GM20431 (cell line): Measurements from ENCODE around the gene S100A3.
"Not testable (repeated sequence)": the region's sequence is repeated elsewhere in the genome, so short reads cannot be mapped to it uniquely, and the experiment has no call there.

ENCODE experiments used
- in situ Hi-C: fragments of 300-500 bp; cut with MseI, MboI; formaldehyde crosslinking; loops from one replicate; pipeline ENCODE4 v1.15.0; 2020; ENCODE audit warnings: low sequenced_read_pairs; ENCODE audit not compliant: unreplicated experiment

S100A3 gene

GRCh38 chr1:153570874-153571273 is 21.8 kb upstream of the S100A3 start:
- in situ Hi-C loops: no loop called here

- in situ Hi-C loops: loop anchor here (5.0 kb wide), 1 partner anchor 57 kb away; no protein-coding TSS in a partner anchor
These were observed 20.4 kb upstream of the S100A3 start for GRCh38 chr1:153569465-153569864.

- in situ Hi-C loops: loop anchor here (5.0 kb wide), 1 partner anchor 56 kb away; no protein-coding TSS in a partner anchor
These were observed 19.5 kb upstream of the S100A3 start for GRCh38 chr1:153568367-153569099.

GRCh38 chr1:153567621-153568366 is 18.7 kb upstream of the S100A3 start:
- in situ Hi-C loops: loop anchor here (5.0 kb wide), 1 partner anchor 55 kb away; no protein-coding TSS in a partner anchor

GRCh38 chr1:153566414-153567371 is 17.6 kb upstream of the S100A3 start:
- in situ Hi-C loops: loop anchor here (5.0 kb wide), 1 partner anchor 54 kb away; no protein-coding TSS in a partner anchor

- in situ Hi-C loops: loop anchor here (5.0 kb wide), 1 partner anchor 53 kb away; no protein-coding TSS in a partner anchor
These were observed 16.7 kb upstream of the S100A3 start, which contains the start of gene S100A2 for GRCh38 chr1:153565529-153566374. TSS of gene S100A2 (minus strand) at chr1:153565844. CDS start at chr1:153563877, 1,967 bp downstream.

- in situ Hi-C loops: no loop called here
These were observed 14.9 kb upstream of the S100A3 start for GRCh38 chr1:153563991-153564390.

- in situ Hi-C loops: no loop called here
These were observed 14.4 kb upstream of the S100A3 start for GRCh38 chr1:153563483-153563901.

GRCh38 chr1:153562021-153562420 is 13.0 kb upstream of the S100A3 start:
- in situ Hi-C loops: not testable (repeated sequence)

GRCh38 chr1:153561466-153561985 is 12.5 kb upstream of the S100A3 start:
- in situ Hi-C loops: no loop called here

GRCh38 chr1:153560771-153561465 is 11.9 kb upstream of the S100A3 start:
- in situ Hi-C loops: no loop called here

GRCh38 chr1:153560241-153560640 is 11.2 kb upstream of the S100A3 start:
- in situ Hi-C loops: no loop called here

GRCh38 chr1:153557877-153558276 is 8.8 kb upstream of the S100A3 start:
- in situ Hi-C loops: no loop called here

- in situ Hi-C loops: no loop called here
These were observed 7.3 kb upstream of the S100A3 start for GRCh38 chr1:153556348-153556747.

- in situ Hi-C loops: no loop called here
These were observed 4.9 kb upstream of the S100A3 start for GRCh38 chr1:153553830-153554541.

- in situ Hi-C loops: no loop called here
These were observed 4.0 kb upstream of the S100A3 start for GRCh38 chr1:153553096-153553495.

- in situ Hi-C loops: no loop called here
These were observed 3.3 kb upstream of the S100A3 start for GRCh38 chr1:153552335-153552734.
